Keratinocyte (primary cell): ENCODE measurements around the gene ATF6. TPM values are rescaled to one million over a fixed set of nuclear protein-coding genes. Genes with fewer than 3 reads are reported as not detected.

Experiments
- DNase-seq: peaks from one replicate; pipeline ENCODE4 v3.0.0-alpha.2; 2011; ENCODE audit warnings: low read depth, missing footprints, low spot score
- FAIRE-seq: peaks from 2 replicates; lab custom pipeline; 2011; peaks lifted over from hg19 to GRCh38; lab: Jason Lieb, UNC
- H2AFZ ChIP-seq: 2 replicates; pipeline ENCODE4 v1.6.0; 2012; ENCODE audit warnings: low read length, control low read depth, inconsistent platforms; ENCODE audit not compliant: control insufficient read depth
- H3K27ac ChIP-seq: 2 replicates; pipeline ENCODE4 v1.5.1; 2011; ENCODE audit warnings: low read length; ENCODE audit not compliant: control insufficient read depth, insufficient read depth
- H3K27me3 ChIP-seq: 3 replicates; pipeline ENCODE4 v1.6.0; 2011; ENCODE audit warnings: low read length; ENCODE audit not compliant: control insufficient read depth, insufficient read depth; ENCODE audit errors: extremely low read depth
- H3K36me3 ChIP-seq, 2 experiments: 2 replicates in 1 of 2; 3 replicates in 1 of 2; pipeline ENCODE4 v1.5.1; 2011; ENCODE audit warnings: low read length in 2 of 2, mild to moderate bottlenecking in 1 of 2; ENCODE audit not compliant: control insufficient read depth in 2 of 2, insufficient read depth in 2 of 2; ENCODE audit errors: extremely low read depth in 1 of 2
- H3K4me1 ChIP-seq: 3 replicates; pipeline ENCODE4 v1.5.1; 2011; ENCODE audit warnings: low read length; ENCODE audit not compliant: control insufficient read depth, insufficient read depth; ENCODE audit errors: extremely low read depth
- H3K4me2 ChIP-seq: 3 replicates; pipeline ENCODE4 v1.6.0; 2011; ENCODE audit warnings: low read depth, low read length; ENCODE audit not compliant: control insufficient read depth, insufficient read depth; ENCODE audit errors: extremely low read depth
- H3K4me3 ChIP-seq, 3 experiments: fragments of 200-600 bp in 1 of 3; sonication (generic) in 1 of 3; 2 replicates in 2 of 3; 3 replicates in 1 of 3; pipeline ENCODE4 v1.5.1; 2011 to 2016; ENCODE audit warnings: low read length in 3 of 3, mild to moderate bottlenecking in 3 of 3, control low read depth in 2 of 3, inconsistent platforms in 1 of 3, low read depth in 1 of 3, mixed read lengths in 1 of 3, mixed run types in 1 of 3, moderate library complexity in 1 of 3; ENCODE audit not compliant: control insufficient read depth in 2 of 3, insufficient read depth in 2 of 3; ENCODE audit errors: extremely low read depth in 1 of 3
- H3K79me2 ChIP-seq: 2 replicates; pipeline ENCODE4 v1.6.0; 2012; ENCODE audit warnings: low read length; ENCODE audit not compliant: control insufficient read depth, insufficient read depth
- H3K9ac ChIP-seq: 3 replicates; pipeline ENCODE4 v1.6.0; 2011; ENCODE audit warnings: low read length; ENCODE audit not compliant: control insufficient read depth, insufficient read depth; ENCODE audit errors: extremely low read depth
- H3K9me1 ChIP-seq: 3 replicates; pipeline ENCODE4 v1.6.0; 2011; ENCODE audit warnings: low read length; ENCODE audit not compliant: control insufficient read depth, insufficient read depth; ENCODE audit errors: extremely low read depth
- H3K9me3 ChIP-seq: 2 replicates; pipeline ENCODE4 v1.5.1; 2012; ENCODE audit warnings: low read depth, low read length; ENCODE audit not compliant: control insufficient read depth
- H4K20me1 ChIP-seq: 3 replicates; pipeline ENCODE4 v1.6.0; 2011; ENCODE audit warnings: low read length; ENCODE audit not compliant: control insufficient read depth, insufficient read depth; ENCODE audit errors: extremely low read depth
- CTCF ChIP-seq, 3 experiments: IDR thresholded peaks in 1 of 3; conservative IDR thresholded peaks in 1 of 3; optimal IDR thresholded peaks in 1 of 3; 2 replicates in 2 of 3; 3 replicates in 1 of 3; pipeline versions ENCODE3 to v1.5.1; 2011; ENCODE audit warnings: low read length in 3 of 3, mild to moderate bottlenecking in 3 of 3, moderate library complexity in 2 of 3, control low read depth in 1 of 3, inconsistent platforms in 1 of 3; ENCODE audit not compliant: insufficient read depth in 2 of 3; ENCODE audit errors: extremely low read depth in 1 of 3
- EZH2 ChIP-seq: IDR thresholded peaks from one replicate; pipeline ENCODE4 v1.6.1; 2012; ENCODE audit warnings: inconsistent platforms, mild to moderate bottlenecking, low read length, moderate library complexity
- dilution Hi-C: fragments of 300-500 bp; cut with MboI; formaldehyde crosslinking; loops from one replicate; pipeline ENCODE4 v1.7.0; 2020; ENCODE audit warnings: low sequenced_read_pairs; ENCODE audit not compliant: extremely low pct_ligation_motif_present
- polyA plus RNA-seq, 5 experiments: library from polyadenylated mRNA; depleted of rRNA in 3 of 5; stranded (reverse) in 3 of 5; stranded (forward) in 1 of 5; unstranded in 1 of 5; fragments of >200 nt; gene quantifications; 1 replicate in 1 of 5; 2 replicates in 3 of 5; 3 replicates in 1 of 5; pipeline versions ENCODE4 v1.2.1 to v1.2.3, GENCODE V29; 2011 to 2012; ENCODE audit warnings: missing spikeins in 2 of 5, low read depth in 1 of 5, low replicate concordance in 1 of 5

ATF6 gene
- polyA plus RNA-seq, 1 donor (not counting 4 experiments of a cell fraction or from before 2014, with no cell fraction given) = 19.7 TPM

GRCh38 chr1:161915978-161916377, 149.9 kb downstream of the ATF6 start:
- FAIRE-seq (no peak), DNase-seq (no peak)
- Histone ChIP-seq H3K4me3 (no peak overlapping the region), H3K79me2 (no peaks in the 10 kb centered on the region), H3K9me3 (no peaks in the 10 kb centered on the region), H3K9ac (no peak overlapping the region), H3K4me1 (no peaks in the 10 kb centered on the region), H3K27me3 (no peaks in the 10 kb centered on the region), H3K27ac (no peak overlapping the region), H4K20me1 (no peaks in the 10 kb centered on the region), H3K4me2 (no peak overlapping the region), H3K9me1 (no peaks in the 10 kb centered on the region), H2AFZ (no peak overlapping the region), H3K36me3 (peaks cover 3 to 7% of the 10 kb centered on the region in 2 experiments)
- TF ChIP-seq EZH2 (no peak), CTCF (optimal IDR thresholded peaks at IDR 0.05 in 1 of 3, IDR thresholded peaks at IDR 0.05 in 1 of 3, conservative IDR thresholded peaks at IDR 0.05 in 1 of 3; ENCODE audit: extremely low read depth in 1 of 3, insufficient read depth in 2 of 3, low read length in 3 of 3) (no peak)
- dilution Hi-C loops = no loop called here

- H3K9me1 ChIP-seq = no peaks in the 10 kb centered on the region
- H3K27ac ChIP-seq = no peak overlapping the region
- no peaks in the 10 kb centered on the region for H3K79me2 ChIP-seq
- no peaks in the 10 kb centered on the region for H3K9me3 ChIP-seq
- H3K4me1 ChIP-seq = no peaks in the 10 kb centered on the region
- dilution Hi-C loops = no loop called here
- H3K4me3 ChIP-seq = no peak overlapping the region
- DNase-seq = no peak
- no peak overlapping the region for H2AFZ ChIP-seq
- no peak for FAIRE-seq
- no peak overlapping the region for H3K9ac ChIP-seq
- H3K4me2 ChIP-seq = no peak overlapping the region
- no peaks in the 10 kb centered on the region for H3K27me3 ChIP-seq
- no peaks in the 10 kb centered on the region for H4K20me1 ChIP-seq
- H3K36me3 ChIP-seq = peaks cover 3 to 5% of the 10 kb centered on the region in 2 experiments
- TF ChIP-seq EZH2 (no peak), CTCF (optimal IDR thresholded peaks at IDR 0.05 in 1 of 3, IDR thresholded peaks at IDR 0.05 in 1 of 3, conservative IDR thresholded peaks at IDR 0.05 in 1 of 3; ENCODE audit: extremely low read depth in 1 of 3, insufficient read depth in 2 of 3, low read length in 3 of 3) (no peak)
Measured at GRCh38 chr1:161919229-161919628, 153.1 kb downstream of the ATF6 start.
